Activated CD8-positive, alpha-beta memory T cell treated with anti-CD3 and anti-CD28 coated beads, Interleukin-2, amount 50 U/mL, for 1 hour (primary cell): ENCODE measurements around the gene FBXL4.
A peak's percentile ranks its signal among the peaks of the same experiment; 100 is the strongest.

Experiments
- DNase-seq: peaks from one replicate; pipeline ENCODE4 v3.0.0-alpha.2; 2020; ENCODE audit errors: extremely low read depth

The FBXL4 gene

DNA sequence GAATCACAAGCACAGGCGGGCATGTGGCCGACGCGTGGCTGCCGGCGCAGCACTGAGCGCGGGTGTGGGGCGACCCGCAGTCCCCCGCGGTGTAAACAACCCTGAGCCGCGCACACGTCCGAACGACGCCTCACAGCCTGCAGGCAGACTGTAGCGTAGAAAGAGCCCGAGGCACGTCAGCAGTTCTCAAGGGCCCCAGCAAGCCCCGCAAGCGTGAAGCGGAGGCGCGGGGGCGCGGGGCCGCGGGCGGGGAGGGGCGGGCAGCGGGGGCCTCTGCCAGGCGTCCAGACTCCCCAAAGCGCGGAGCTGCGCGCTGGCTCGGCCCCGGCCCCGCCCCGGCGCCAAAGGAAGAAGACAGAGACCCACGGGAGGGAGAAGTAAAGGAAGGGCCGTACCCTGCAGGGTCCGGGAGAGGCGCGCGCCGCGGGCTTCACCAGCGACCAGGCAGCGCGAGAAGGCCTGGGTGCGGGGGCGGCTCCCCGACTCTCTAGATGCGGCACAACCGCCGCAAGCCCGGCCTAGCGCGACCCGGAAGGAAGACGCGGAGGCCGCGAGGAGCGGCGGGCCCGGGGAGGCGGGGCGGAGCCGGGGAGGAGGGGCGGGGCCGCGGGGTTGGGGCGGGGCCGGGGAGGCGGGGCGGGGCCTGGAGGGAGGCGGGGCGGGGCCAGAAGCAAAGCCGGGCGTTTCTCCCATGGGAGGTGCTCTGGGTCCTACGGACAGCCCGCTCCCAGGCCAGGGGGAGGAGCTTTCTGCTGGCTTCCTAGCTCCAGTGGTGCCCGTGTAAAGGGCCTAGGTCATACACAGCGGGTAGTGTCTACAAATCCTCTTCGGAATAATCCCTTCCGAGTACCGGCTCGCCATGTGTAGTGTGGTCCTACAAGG lies at the start of gene FBXL4:
Gene FBXL4, minus strand, starts transcription at position 536 of the 882 bp plus-strand sequence. CDS start 20,958 bp downstream, outside the sequence.
- DNase-seq = peak; percentile 32

DNA sequence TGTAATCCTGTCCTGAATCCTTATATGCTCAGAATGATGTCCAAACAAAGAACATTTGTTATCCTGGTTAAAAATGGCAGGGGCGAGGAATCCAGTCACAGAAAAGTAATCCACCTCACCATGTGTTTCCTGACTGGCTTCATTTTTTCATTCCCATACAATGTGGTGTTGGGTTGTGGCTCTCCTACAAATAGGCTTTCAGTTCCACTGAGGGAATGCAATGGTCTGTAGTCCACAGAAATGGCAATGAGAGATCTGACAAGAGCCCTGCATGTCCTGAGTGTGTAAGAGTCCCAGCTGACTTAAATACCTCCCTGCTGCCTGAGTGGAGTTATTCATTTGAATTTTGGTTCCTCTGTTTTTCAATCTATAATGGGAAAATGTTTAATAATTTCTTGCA lies 47.4 kb upstream of the FBXL4 start:
- no peak for DNase-seq

DNA sequence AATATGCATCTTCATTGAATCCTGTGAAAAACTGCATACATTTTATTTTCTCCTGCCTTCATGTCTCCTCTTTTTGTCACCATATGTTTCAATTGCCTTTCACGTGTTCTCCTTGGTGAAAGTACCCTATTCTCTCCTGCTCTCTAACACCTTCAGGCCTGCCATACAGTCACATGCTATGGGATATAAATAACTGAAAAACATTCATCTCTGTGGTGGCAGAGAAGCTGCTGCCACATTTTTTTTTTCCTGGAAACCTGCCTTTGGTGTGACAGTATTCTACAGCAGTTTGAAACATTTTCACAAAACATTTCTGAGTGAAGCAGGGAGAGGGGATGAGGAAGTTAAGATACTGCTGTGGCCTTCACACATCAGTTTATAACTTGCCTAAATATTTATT lies 44.8 kb upstream of the FBXL4 start:
- no peak for DNase-seq

DNA sequence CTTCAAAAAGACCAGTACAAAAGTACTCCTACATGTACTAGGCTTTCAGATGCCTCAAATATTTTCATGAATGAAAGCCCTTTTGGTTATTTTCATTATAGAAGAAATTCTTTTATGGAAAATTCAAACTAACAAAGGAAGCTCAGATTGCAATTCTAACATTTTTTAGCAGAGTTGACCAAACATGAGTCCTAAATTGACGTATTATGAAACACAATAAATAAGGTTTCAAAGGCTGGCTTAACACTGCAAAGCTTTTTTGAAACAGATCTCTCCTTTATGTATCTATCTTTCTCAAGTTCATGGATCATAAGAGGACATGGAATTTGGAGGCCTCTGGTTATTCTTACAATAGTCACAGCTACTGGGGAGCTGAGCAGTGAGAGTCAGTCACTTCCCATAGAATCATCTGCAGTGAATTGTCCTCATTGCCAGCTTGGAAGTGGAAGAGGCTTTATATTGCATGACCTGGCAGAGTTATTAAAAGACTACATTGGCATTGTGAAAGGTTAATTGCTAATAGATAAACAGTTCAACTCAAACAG lies 38.4 kb upstream of the FBXL4 start:
- no peak for DNase-seq

DNA sequence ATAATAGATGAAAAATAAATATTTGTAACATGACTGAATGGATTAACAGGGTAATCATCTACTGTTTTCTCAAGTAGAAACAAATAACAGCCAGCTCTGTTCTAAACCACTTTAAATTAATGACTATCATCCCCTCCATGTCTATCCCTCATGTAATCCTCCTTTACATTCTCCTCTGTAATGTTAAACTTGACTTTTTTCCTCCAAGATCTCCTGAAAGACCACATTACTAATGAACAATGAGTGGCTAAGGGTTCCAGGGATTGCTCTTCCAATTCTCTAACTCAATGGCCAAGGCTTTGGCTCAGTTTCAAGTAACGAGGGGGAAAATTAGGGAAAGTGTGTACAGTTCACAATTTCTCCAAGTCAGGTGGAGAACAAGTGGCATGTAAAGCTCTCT lies 37.6 kb upstream of the FBXL4 start:
- no peak for DNase-seq

DNA sequence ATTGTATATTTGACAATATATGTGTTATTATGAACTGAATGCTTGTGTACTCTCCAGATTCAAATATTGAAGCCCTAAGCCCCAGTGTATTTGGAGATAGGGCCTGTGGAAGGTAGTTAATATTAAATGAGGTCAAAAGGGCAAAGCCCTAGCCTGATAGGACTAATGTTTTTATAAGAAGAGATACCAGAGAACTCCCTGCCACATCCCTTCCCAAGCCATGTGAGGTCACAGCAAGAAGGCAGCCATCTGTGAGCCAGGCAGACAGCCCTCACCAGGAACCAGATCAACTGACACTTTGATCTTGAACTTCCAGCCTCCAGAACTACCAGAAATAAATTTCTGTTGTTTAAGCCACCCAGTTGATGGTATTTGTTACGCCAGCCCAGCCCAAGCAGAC lies 36.4 kb upstream of the FBXL4 start:
- DNase-seq = no peak

DNA sequence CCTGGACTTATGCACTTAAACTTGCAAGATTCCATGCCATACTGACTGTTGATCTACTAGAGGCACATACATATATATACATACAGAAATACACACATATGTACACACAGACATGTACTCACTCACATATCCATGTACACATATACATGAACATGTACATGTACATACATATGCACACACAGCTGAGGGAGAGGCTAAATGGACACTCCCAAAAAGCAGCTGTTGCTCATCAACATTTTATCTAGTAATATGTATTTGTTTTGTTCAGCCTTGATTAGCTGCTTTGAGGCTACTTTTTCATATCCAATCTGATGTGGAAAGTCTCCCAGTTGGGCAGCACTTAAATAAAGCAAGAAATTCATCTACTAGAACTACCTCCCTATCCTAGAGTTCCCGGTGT lies 33.7 kb upstream of the FBXL4 start:
- DNase-seq = no peak

DNA sequence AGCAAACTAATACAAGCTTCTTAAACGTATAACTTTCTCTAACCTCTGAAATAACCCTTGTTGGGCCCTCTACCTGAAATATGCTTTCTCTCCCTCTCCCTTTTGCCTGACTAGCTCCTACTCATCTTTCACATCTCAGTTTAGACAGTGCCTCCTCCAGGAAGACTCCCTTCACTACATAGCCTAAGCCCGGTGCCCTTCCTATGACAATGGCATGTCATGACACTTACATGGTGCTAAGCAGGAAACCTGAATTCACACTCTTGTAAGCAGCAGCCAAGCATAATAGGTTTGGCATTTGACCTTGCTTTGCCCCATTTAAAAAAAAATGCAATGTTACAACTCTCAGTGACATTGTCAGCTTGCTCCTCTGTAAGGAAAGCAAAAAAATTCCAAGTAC lies 33.1 kb upstream of the FBXL4 start:
- DNase-seq = no peak

DNA sequence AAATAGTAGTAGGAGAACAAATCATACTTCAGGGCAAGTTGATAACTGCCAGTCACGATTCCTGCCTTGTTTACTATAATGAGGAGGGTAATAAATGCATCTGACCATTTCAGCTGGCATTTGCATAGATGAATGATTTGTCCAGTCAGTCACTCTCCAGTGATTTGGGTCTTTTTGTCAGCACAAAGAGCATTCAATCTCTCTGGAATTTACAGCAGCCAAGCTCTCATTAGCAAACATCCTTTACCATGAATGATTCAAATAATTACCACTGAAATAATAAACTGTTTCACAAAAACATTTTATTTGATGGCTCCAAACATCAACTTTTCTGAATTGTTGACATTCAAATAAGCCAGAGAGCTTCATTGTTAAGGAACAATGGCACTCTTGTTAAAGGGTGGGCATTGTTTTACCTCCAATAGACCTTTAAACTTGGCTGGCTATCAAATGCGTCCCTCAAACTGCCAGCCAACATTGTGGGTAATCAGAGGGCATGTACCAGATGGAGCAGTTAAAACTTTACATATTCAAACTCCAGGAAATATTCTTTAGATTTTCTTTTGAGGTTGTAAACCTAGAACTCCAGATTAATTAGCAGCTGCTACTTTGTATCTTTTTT lies 30.0 kb upstream of the FBXL4 start:
- no peak for DNase-seq

DNA sequence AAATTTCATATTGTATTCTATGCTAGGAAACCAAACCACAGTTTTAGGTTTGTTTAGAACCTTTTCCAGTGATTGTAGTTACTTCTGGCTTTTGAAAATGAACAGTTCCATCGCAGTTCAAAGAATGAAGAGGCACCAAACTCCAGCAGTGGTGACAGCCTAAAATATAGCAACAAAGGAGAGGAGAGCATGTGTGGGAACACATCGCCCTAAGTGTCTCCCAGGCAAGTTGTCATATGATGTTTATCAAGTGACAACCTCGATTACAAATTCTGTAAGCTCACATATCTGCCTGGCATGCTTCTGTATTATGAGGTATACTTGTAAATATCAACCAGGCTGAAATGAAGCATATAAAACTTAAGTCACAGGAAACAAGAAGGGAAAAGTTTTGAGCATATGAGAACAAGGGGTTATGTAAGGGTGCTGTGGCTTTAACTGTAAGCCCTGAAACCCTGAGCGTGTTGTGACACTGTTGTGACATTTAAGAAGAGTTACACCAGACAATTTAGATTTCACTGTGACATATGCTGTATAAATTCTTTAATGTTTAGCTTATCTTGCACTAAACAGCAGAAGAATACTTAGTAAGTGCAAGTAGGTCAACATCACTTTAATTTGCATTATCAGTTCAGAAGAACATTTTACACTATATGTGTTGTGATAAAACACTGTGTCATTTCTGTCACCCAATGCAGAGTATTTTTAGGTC lies 29.1 kb upstream of the FBXL4 start:
- DNase-seq = no peak

DNA sequence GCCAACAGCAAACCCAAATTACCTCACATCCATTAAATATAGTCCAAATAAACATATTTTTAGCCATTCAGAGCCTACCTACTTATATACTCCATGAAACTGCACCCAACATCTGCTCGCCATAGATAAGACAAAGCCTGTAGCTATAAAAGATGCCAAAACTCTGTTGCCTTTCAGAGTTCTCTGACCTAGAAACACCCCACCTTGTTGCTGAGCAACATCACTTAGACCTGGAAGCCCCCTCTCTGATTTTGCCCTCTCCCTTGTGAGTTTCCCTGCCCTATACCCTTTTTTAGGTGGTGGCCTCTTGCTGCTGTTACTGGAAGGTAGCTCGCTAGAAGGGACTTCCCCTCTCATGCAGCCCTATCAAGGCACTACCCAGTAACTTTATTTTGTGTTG lies 27.7 kb upstream of the FBXL4 start:
- DNase-seq = no peak

DNA sequence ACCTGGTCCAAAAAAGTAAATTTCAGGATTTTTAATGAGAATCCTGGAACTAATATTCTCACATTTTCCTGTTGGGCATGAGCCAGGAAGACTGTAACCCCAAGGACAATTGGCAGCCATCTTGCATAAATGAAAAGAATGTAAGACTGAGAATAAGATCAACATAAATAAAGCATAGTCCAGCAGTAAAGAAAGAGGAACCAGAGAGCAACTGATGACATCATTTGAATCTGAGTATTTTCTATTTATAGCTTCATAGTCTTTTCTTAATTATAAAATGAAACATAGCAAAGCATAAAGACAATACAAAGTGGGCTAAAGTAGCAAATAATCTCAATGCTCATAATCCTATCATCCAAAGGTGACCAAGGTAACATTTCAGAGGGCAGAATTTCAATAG lies 26.6 kb upstream of the FBXL4 start:
- no peak for DNase-seq

DNA sequence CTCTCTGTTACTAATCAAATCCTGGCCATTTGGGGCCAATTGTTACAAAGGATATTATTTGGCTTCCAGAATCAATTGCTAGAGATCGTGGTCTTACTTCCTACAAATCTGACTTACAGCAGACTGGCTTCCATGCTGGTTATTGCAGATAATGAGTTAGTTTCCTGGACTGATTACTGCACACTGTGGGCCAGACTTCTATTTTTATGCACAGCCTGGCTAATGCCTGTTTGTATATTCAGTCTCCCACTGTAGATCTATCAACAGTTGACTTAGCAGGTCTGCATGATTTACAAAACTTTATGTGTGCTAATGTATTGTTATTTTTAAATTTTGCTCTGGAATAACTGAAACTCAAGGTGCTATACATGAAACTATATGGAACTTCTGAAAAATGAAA lies 25.8 kb upstream of the FBXL4 start:
- no peak for DNase-seq

DNA sequence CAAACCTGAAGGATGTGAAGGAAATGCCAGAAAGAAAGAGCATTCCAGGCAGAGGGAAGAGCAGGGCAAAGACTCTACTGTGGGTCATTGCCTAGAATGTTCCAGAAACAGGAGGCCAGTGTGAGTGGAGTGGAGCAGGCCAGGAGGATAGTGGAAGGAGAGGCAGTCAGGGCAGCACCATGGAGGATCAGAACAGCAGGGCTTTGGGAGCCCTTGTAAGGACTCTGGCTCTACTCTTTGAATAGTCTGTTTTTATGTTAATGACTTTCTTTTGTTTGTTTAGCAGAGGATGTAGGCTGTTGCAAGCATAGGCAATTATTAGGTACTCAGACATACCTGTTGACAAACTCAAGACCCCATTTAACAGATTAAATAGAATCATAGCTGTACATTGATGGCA lies 23.6 kb upstream of the FBXL4 start:
- DNase-seq = no peak

DNA sequence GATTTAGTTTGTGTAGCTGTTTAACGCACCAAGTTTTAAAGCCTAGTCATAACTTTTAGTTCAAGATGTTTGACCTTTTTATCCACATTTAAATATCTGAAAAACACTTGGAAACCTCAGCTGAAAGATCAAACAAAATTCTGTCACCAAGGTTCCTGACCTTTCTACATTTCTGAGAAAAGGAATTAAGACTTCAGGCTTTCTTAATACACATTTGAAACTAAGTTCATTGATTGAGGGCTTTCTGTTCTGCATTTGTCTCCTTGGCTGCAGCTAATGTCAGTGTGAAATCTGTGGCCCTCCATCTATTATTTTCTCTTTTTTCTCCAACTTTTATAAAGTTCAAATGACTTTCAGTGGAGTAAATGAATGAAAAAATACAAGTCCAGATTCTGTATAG lies 22.7 kb upstream of the FBXL4 start:
- no peak for DNase-seq

DNA sequence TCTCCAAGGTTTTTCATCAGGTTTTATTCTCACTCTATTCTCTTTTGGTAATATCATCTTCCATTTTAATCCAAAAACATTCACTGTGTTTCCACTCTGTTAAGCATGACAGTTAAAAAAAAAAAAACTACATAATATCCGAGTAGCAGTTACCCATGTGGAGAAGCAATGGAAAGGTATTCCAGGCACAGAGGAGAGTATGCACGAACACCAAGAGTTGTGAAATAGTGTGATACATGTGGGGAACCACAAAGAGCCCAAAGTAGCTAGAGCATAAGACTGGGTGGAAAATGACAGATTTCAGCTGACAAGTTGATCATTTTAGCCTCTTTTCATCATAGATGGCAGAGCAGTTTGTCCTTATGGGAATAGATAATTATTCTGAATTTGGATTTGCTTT lies 19.9 kb upstream of the FBXL4 start:
- DNase-seq = no peak

DNA sequence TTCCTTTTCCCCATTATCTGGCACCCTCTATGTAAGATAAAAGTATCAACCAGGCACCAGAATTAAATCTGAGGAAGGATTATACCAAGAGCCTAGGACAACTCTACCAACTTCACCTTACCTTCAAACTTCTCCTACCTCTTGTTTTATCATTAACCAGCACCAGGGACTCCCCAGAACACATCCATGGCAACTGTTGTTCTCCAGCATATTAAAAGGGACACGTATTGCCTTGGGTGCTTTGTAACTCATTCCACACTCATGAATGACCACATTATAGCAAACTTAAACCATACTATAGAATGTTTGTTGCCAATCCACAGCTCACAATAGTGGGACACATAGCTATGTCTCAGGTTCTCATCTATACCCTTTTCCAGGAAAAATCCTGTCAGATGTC lies 11.9 kb upstream of the FBXL4 start:
- no peak for DNase-seq

DNA sequence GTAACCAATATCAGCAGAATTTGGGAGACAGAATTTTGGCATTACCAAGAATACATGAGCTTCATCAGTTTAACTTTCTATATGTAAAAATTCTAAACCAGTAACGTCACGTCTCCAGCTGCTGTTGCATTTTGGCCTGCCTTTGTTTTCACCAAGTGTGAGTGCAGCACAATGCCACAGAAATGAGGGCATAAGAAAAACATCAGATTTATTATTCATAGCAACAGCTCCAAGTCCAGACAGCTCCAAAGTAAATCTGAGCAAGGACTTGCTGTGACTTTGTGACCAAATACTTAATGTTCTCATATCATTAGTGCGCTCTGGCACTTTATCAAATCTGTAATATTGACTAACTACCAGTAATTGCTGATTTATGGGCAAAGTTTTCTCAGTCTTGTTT lies 11.0 kb upstream of the FBXL4 start:
- no peak for DNase-seq

DNA sequence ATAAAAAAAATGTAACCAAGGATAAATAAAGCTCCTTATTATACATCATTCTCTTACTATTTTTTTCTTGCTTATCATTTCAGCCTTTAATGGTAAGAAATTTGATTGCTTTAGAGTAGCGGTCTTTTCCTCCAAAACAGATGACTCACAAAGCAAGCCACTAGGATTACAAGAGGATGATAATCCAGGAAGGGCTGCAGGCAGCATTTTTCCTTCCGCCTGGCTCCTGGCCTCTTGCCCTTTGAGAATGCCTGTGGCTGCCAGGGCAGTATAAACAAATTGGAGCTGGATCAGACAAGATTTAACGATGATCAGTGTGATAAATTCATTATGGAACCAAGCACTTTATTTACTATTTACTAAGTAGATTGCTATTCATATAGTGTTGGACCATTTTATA lies 9.7 kb upstream of the FBXL4 start:
- no peak for DNase-seq

DNA sequence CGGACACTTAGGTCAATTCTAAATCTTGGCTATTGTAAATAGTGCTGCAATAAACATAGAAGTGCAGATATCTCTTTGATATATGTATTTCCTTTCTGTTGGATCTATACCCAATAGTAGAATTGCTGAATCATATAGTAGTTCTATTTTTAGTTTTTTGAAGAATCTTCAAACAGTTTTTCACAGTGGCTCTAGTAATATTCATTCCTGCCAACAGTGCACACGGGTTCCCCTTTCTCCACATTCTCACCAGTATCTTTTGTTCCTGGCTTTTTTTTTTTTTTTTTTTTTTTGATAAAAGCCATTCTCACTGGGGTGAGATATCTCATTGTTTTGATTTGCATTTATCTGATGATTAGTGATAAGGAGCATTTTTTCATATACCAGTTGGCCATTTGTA lies 1.8 kb upstream of the FBXL4 start:
- DNase-seq = no peak

DNA sequence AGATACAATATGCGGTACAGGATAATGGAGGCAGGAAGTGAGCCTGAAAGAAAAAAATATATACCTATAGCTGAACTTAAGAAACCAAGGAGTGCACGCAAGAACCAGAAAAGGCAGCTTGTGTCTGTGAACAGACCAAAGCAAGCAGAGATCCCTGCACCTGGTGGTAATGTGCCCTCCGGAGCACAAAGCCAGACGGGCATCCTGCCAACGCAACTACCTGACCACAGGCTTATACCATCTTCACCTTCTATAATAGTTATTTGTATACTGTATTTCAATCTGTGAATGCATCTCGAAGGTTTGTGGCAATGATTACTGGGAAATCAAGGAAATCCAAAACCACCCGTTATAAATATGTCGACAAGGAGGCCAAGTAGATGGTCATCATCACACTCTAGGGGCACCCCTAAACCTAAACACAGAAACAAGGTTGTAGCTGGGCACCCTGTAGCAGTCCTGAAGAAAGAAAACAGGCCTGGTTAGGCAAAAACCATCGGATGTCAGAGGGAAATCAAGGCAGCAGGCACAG lies 801 bp downstream of the FBXL4 start:
- no peak for DNase-seq

DNA sequence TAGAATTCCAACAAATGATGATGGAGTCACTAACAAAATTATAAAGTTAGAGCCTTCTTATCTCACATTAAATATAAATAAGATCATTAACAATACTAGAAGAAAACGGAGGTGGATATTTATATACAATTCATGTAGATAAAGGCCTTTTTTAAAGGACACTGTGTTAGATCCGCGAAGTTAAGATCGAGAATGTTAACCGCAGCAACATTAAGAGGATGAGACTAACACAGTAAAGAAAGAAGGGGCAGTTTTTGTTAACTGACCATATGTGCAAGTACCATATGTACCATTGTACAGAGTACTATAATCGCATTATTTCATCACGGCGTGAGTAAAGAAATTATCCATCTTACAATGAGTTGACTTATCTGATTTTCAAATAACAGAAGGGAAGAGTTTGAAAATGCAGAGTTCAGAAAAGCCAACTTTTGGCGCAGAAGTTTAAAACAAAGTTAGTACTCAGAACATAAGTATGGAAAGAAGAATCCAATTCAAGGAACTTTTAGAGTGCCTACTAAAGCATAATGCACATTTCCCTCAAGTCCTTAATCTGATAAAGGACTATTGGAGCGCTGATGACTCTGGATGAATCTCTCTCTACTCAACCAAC lies 1.4 kb downstream of the FBXL4 start:
- no peak for DNase-seq
